K562 (cell line): Measurements from ENCODE around the gene PACSIN3. TPM values are rescaled to one million over a fixed set of nuclear protein-coding genes. Genes with fewer than 3 reads are reported as not detected.

ENCODE experiments used
- ATAC-seq: fragments of 200-7000 bp; cut with Tn5 transposase; 3 replicates; pipeline ENCODE4 v1.9.1; 2020; ENCODE audit warnings: moderate library complexity
- BruUV-seq: library from RNA; stranded (reverse); fragments of 400-500 nt; replicated peaks from 2 replicates; lab custom pipeline; 2021; lab: Mats Ljungman, UMichigan
- CTCF ChIA-PET: fragments of 300-600 bp; formaldehyde crosslinking; extraction: SDS; loops from one replicate; lab custom pipeline; 2021; ENCODE audit warnings: low intra/inter-chr PET ratio; lab: Yijun Ruan, JAX
- POLR2A ChIA-PET: fragments of 300-600, 350-650 bp; sonication (Branson Sonifier 250); formaldehyde crosslinking; extraction: SDS; loops from one replicate; lab custom pipeline; 2021; ENCODE audit warnings: antibody characterized with exemption, inconsistent platforms; lab: Yijun Ruan, JAX
- DNase-seq, 4 experiments: peaks; one replicate each; pipeline versions ENCODE4 v3.0.0 to v3.0.0-alpha.2; 2011 to 2018; ENCODE audit warnings: low spot score in 3 of 4, mixed read lengths in 3 of 4; ENCODE audit errors: extremely low read depth in 1 of 4
- FAIRE-seq: peaks from 2 replicates; lab custom pipeline; 2011; peaks lifted over from hg19 to GRCh38; lab: Jason Lieb, UNC
- H2AFZ ChIP-seq: 2 replicates; pipeline ENCODE4 v1.6.0; 2011; ENCODE audit warnings: low read depth, low read length, control low read depth, inconsistent platforms
- H3K27ac ChIP-seq: fragments of 200-600 bp; 3 replicates; pipeline ENCODE4 v1.8.0; 2011; ENCODE audit warnings: low read depth, mild to moderate bottlenecking, control low read depth, inconsistent platforms, low read length, moderate library complexity, mixed read lengths; ENCODE audit errors: extremely low read depth
- H3K27me3 ChIP-seq, 2 experiments: fragments of 300-600 bp in 1 of 2; 2 replicates in 1 of 2; 3 replicates in 1 of 2; pipeline versions ENCODE4 v1.6.0 to v1.8.0; 2011; ENCODE audit warnings: inconsistent platforms in 2 of 2, low read length in 2 of 2, mild to moderate bottlenecking in 1 of 2, mixed read lengths in 1 of 2, moderate library complexity in 1 of 2; ENCODE audit not compliant: control insufficient read depth in 2 of 2, insufficient read depth in 2 of 2
- H3K36me3 ChIP-seq: fragments of 300-600 bp; 3 replicates; pipeline ENCODE4 v1.8.0; 2011; ENCODE audit warnings: mild to moderate bottlenecking, low read length, inconsistent platforms; ENCODE audit not compliant: control insufficient read depth, insufficient read depth
- H3K4me1 ChIP-seq, 2 experiments: fragments of 200-600 bp in 1 of 2; replicated peaks in 1 of 2; 2 replicates in 1 of 2; 3 replicates in 1 of 2; pipeline versions ENCODE4 v1.5.1 to v1.8.0; 2011; ENCODE audit warnings: inconsistent platforms in 2 of 2, low read length in 2 of 2, mild to moderate bottlenecking in 1 of 2, mixed read lengths in 1 of 2, moderate library complexity in 1 of 2; ENCODE audit not compliant: control insufficient read depth in 2 of 2, insufficient read depth in 2 of 2
- H3K4me2 ChIP-seq: 2 replicates; pipeline ENCODE4 v1.6.1; 2011; ENCODE audit warnings: low read length, control low read depth, inconsistent platforms, mixed read lengths; ENCODE audit not compliant: insufficient read depth
- H3K4me3 ChIP-seq: fragments of 200-600 bp; sonication (generic), shearing (Covaris generic); 2 replicates; pipeline ENCODE4 v1.5.1; 2016; ENCODE audit warnings: control low read depth, inconsistent platforms
- H3K79me2 ChIP-seq: fragments of 200-600 bp; 3 replicates; pipeline ENCODE4 v1.8.0; 2011; ENCODE audit warnings: low read length, inconsistent platforms; ENCODE audit not compliant: control insufficient read depth, insufficient read depth
- H3K9ac ChIP-seq, 2 experiments: 2 replicates each; pipeline versions ENCODE4 v1.6.0 to v1.6.1; 2011; ENCODE audit warnings: low read depth in 2 of 2, low read length in 2 of 2, control low read depth in 1 of 2, inconsistent platforms in 1 of 2, mild to moderate bottlenecking in 1 of 2, mixed read lengths in 1 of 2; ENCODE audit not compliant: insufficient read depth in 1 of 2
- H3K9me1 ChIP-seq: one replicate; pipeline ENCODE4 v1.6.0; 2011; ENCODE audit warnings: inconsistent platforms, mild to moderate bottlenecking, low read length, moderate library complexity; ENCODE audit not compliant: control insufficient read depth, insufficient read depth
- H3K9me3 ChIP-seq: replicated peaks from 2 replicates; pipeline ENCODE4 v1.5.1; 2011; ENCODE audit warnings: low read depth, low read length, inconsistent platforms; ENCODE audit not compliant: control insufficient read depth, insufficient read depth
- H4K20me1 ChIP-seq: replicated peaks from 2 replicates; pipeline ENCODE4 v1.6.1; 2011; ENCODE audit warnings: low read length, inconsistent platforms, mixed read lengths; ENCODE audit not compliant: control insufficient read depth, insufficient read depth
- CREB1 ChIP-seq, 2 experiments: sonication (generic) in 1 of 2; formaldehyde crosslinking in 1 of 2; IDR thresholded peaks; 2 replicates each; pipeline versions ENCODE4 v1.6.1 to v1.8.0; 2012 to 2022; ENCODE audit warnings: inconsistent platforms in 1 of 2, mild to moderate bottlenecking in 1 of 2, missing genetic modification reagents in 1 of 2, moderate library complexity in 1 of 2
- EGR1 ChIP-seq: fragments of 450-650 bp; conservative IDR thresholded peaks from 2 replicates; pipeline ENCODE4 v1.6.1; 2017; ENCODE audit warnings: mild to moderate bottlenecking
- FIP1L1 ChIP-seq: fragments of 200-400 bp; formaldehyde crosslinking; IDR thresholded peaks from 2 replicates; pipeline ENCODE4 v1.6.1; 2018; ENCODE audit warnings: mild to moderate bottlenecking, low read depth, low read length; ENCODE audit not compliant: poor library complexity, severe bottlenecking
- HDAC2 ChIP-seq: fragments of 450-650 bp; IDR thresholded peaks from 2 replicates; pipeline ENCODE4 v1.6.1; 2016; ENCODE audit warnings: mild to moderate bottlenecking
- HNRNPL ChIP-seq: fragments of 200-400 bp; formaldehyde crosslinking; IDR thresholded peaks from 2 replicates; pipeline ENCODE4 v1.6.1; 2017; ENCODE audit warnings: low read depth, mild to moderate bottlenecking, low read length
- JUNB ChIP-seq: fragments of 450-650 bp; formaldehyde crosslinking; conservative IDR thresholded peaks from 2 replicates; pipeline ENCODE4 v1.4.0; 2020; ENCODE audit warnings: mild to moderate bottlenecking
- MTF1 ChIP-seq: fragments of 250-450 bp; sonication (Bioruptor Pico); IDR thresholded peaks from 2 replicates; pipeline ENCODE4 v1.9.0; 2021; ENCODE audit warnings: moderate library complexity, mild to moderate bottlenecking, inconsistent platforms, borderline replicate concordance
- RAD51 ChIP-seq: fragments of 450-650 bp; IDR thresholded peaks from 2 replicates; pipeline ENCODE4 v1.7.1; 2016; ENCODE audit warnings: low read depth, mild to moderate bottlenecking, borderline replicate concordance
- RFX5 ChIP-seq: IDR thresholded peaks from 2 replicates; pipeline ENCODE4 v1.6.1; 2011; ENCODE audit warnings: low read depth, mild to moderate bottlenecking, improper control_type of control experiment, low read length
- SP1 ChIP-seq: sonication (generic); formaldehyde crosslinking; IDR thresholded peaks from 2 replicates; pipeline ENCODE4 v1.8.1; 2022; ENCODE audit warnings: mild to moderate bottlenecking, missing genetic modification reagents
- TGIF2 ChIP-seq: sonication (generic); formaldehyde crosslinking; IDR thresholded peaks from 2 replicates; pipeline ENCODE4 v1.8.1; 2022; ENCODE audit warnings: mild to moderate bottlenecking, missing genetic modification reagents, moderate library complexity
- ZNF239 ChIP-seq: fragments of 250-450 bp; sonication (Bioruptor Pico); IDR thresholded peaks from 2 replicates; pipeline ENCODE4 v1.4.0; 2020; ENCODE audit warnings: mild to moderate bottlenecking
- ZNF408 ChIP-seq: fragments of 250-450 bp; sonication (Bioruptor Pico); IDR thresholded peaks from 2 replicates; pipeline ENCODE4 v1.4.0; 2020; ENCODE audit warnings: low read depth, mild to moderate bottlenecking, moderate library complexity
- ZNF512 ChIP-seq: IDR thresholded peaks from 2 replicates; pipeline ENCODE4 v1.6.1; 2016; ENCODE audit warnings: missing genetic modification characterization, missing compliant biosample characterization
- WGBS: fragments of 100-300 bp; shearing (Covaris generic); methylation state at CpG from one replicate; pipeline ENCODE4 v1.1.6; 2016; ENCODE audit warnings: low coverage, mixed read lengths; ENCODE audit not compliant: insufficient coverage; ENCODE audit errors: missing lambda C conversion rate; 5-methylcytosine and 5-hydroxymethylcytosine counted together
- in situ Hi-C: fragments of 300-500 bp; cut with MboI; formaldehyde crosslinking; loops from 4 replicates; pipeline ENCODE4 v1.15.0; 2018; ENCODE audit warnings: inconsistent platforms, mixed read lengths
- intact Hi-C: fragments of 100-400 bp; cut with micrococcal nuclease; formaldehyde crosslinking; loops from 2 replicates; pipeline ENCODE4 v1.14.2; 2022
- polyA plus RNA-seq, 8 experiments: library from polyadenylated mRNA; depleted of rRNA in 4 of 8; stranded (reverse) in 5 of 8; unstranded in 3 of 8; fragments of >200 nt; fragmentation: Nextera tagmentation in 2 of 8; fragmentation: Illumina TruSeq in 1 of 8; extraction: Ambion mirVana in 2 of 8; extraction: Trizol in 1 of 8; gene quantifications; 2 replicates each; pipeline versions ENCODE4 v1.2.1 to v1.2.3, GENCODE V29; 2011 to 2014; ENCODE audit warnings: inconsistent platforms in 1 of 8, missing spikeins in 1 of 8
- total RNA-seq, 7 experiments: library from RNA; depleted of rRNA in 6 of 7; stranded (reverse); fragments of >200 nt in 6 of 7; fragmentation: Illumina TruSeq in 2 of 7; extraction: Trizol in 2 of 7; gene quantifications; 2 replicates each; pipeline versions ENCODE4 v1.2.1 to v1.2.3, GENCODE V29; 2011 to 2021; ENCODE audit warnings: low replicate concordance in 1 of 7
- TF ChIP-seq, protein P1 (sequence below): sonication (generic); formaldehyde crosslinking; IDR thresholded peaks from 2 replicates; pipeline ENCODE4 v1.8.1; 2023; ENCODE audit warnings: mild to moderate bottlenecking, missing genetic modification reagents

Gene PACSIN3
- total and polyA plus RNA-seq, 9 of the 15 experiments (the other 6 are each of a cell fraction or from before 2014, with no cell fraction given) = 0.13 to 18.1 (median 7.1) TPM

DNA sequence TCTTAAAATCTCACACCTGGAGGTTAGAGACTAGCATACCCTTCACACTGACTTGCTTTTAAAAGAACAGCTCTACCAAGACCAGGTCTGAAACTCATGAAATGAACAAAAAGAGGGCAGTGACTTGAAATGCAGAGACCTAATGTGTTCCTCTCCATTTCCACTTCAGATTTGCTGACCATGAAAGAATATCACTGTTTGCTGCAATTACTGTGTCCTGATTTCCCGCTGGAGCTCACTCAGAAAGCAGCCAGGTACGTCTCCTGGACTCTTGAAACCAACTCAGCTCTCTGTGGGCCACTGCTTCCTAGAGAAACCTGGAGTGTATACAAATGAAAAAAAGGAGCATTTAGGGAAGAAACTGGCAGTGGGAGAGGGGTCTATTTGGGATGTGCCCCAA, 48.8 kb downstream of the PACSIN3 start:
- H3K36me3 ChIP-seq = no peaks in the 10 kb centered on the region
- intact Hi-C loops (no loop called here), in situ Hi-C loops (loop anchor here (10.0 kb wide), 1 partner anchor 393 kb away; no protein-coding TSS in a partner anchor)
- no peak for FAIRE-seq
- TF ChIP-seq RFX5 = no peak
- no peak for TF ChIP-seq FIP1L1
- no peak for TF ChIP-seq HNRNPL
- no peak for TF ChIP-seq SP1 (CRISPR knock-in tag)
- no peak for TF ChIP-seq RAD51
- no peak for TF ChIP-seq HDAC2
- no peak for TF ChIP-seq MTF1 (CRISPR knock-in tag)
- no peak for TF ChIP-seq EGR1
- no peak for TF ChIP-seq JUNB (CRISPR knock-in tag)
- TF ChIP-seq ZNF512 (tag) = no peak
- no peak for TF ChIP-seq TGIF2 (CRISPR knock-in tag)
- TF ChIP-seq CREB1 (IDR thresholded peaks at IDR 0.05) = no peak
- no peak for TF ChIP-seq CREB1 (CRISPR knock-in tag; IDR thresholded peaks at IDR 0.05)
- TF ChIP-seq, protein P1, sequence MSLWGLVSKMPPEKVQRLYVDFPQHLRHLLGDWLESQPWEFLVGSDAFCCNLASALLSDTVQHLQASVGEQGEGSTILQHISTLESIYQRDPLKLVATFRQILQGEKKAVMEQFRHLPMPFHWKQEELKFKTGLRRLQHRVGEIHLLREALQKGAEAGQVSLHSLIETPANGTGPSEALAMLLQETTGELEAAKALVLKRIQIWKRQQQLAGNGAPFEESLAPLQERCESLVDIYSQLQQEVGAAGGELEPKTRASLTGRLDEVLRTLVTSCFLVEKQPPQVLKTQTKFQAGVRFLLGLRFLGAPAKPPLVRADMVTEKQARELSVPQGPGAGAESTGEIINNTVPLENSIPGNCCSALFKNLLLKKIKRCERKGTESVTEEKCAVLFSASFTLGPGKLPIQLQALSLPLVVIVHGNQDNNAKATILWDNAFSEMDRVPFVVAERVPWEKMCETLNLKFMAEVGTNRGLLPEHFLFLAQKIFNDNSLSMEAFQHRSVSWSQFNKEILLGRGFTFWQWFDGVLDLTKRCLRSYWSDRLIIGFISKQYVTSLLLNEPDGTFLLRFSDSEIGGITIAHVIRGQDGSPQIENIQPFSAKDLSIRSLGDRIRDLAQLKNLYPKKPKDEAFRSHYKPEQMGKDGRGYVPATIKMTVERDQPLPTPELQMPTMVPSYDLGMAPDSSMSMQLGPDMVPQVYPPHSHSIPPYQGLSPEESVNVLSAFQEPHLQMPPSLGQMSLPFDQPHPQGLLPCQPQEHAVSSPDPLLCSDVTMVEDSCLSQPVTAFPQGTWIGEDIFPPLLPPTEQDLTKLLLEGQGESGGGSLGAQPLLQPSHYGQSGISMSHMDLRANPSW (CRISPR knock-in tag) = no peak
- no peak for TF ChIP-seq ZNF239
- no peak for TF ChIP-seq ZNF408 (CRISPR knock-in tag)
- ChIA-PET CTCF (no interaction called here), POLR2A (no interaction called here)
- H3K4me3 ChIP-seq = no peak overlapping the region
- ATAC-seq = no peak
- H3K4me2 ChIP-seq = no peak overlapping the region
- H3K27me3 ChIP-seq = no peaks in the 10 kb centered on the region; a peak in 1 of 5 replicates
- no peaks in the 10 kb centered on the region; the same call in 1 of the 2 replicates for H4K20me1 ChIP-seq
- H3K9me1 ChIP-seq = no peaks in the 10 kb centered on the region
- peaks cover 0 to 6% of the 10 kb centered on the region in 2 experiments; a peak in 2 of 5 replicates for H3K4me1 ChIP-seq
- 57% methylated on average over 2 of the region's 2 CpGs for WGBS
- H3K9me3 ChIP-seq = no peaks in the 10 kb centered on the region
- no peak overlapping the region for H2AFZ ChIP-seq
- DNase-seq = no peak
- no peaks in the 10 kb centered on the region for H3K79me2 ChIP-seq
- BruUV-seq = no TSS peak
- no peak overlapping the region for H3K27ac ChIP-seq
- H3K9ac ChIP-seq = no peak overlapping the region
